GM19467 (cell line): Measurements from ENCODE around the gene AFDN.

Experiments used
- ATAC-seq: cut with Tn5 transposase; IDR thresholded peaks from one replicate; pipeline ENCODE4 v1.9.1; 2021; ENCODE audit warnings: mild to moderate bottlenecking, moderate library complexity; ENCODE audit not compliant: unreplicated experiment

AFDN gene

GRCh38 chr6:167860550-167861226, 34.0 kb downstream of the AFDN start:
- no peak for ATAC-seq

DNA sequence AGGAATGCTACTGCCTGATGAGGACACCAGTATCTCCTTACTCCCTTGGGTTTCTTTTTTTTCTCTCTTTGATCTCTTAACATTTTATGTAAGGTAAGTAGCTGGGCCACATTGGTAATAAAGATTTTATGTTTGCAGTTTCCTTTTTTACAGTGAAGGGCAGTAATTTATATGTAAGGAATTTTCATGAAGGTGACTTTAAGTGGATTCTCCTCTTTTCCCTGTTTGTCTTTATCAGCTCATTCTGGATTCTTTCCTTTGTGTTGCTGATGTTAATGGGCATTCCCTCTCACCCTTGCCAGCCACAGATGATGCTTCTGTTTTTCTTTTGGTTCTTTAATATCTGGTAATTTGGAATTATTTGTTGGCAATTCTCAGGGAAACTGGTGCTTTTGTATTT, 34.7 kb downstream of the AFDN start:
- ATAC-seq, result no peak

- ATAC-seq, result no peak
These were observed 37.2 kb downstream of the AFDN start for GRCh38 chr6:167863897-167864296.

- ATAC-seq, result no peak
These were observed 39.9 kb downstream of the AFDN start for GRCh38 chr6:167866642-167867041.

DNA sequence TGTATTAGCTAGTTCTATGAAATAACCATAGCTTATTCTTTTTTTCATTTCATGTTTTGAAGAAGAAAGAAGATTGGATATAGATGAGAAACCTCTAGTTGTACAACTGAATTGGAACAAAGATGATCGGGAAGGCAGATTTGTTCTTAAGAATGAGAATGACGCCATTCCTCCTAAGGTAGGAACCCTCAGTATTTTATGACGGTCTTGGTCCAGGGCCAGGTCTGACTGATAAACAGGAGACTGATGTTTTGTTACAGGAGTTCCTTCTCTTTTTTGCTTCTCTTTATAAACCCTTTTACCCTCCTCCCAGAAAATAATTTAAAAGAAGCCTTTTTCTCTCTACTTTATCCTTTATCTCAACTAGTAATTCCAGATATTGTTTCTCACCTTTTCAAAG, 43.6 kb downstream of the AFDN start:
- no peak for ATAC-seq

DNA sequence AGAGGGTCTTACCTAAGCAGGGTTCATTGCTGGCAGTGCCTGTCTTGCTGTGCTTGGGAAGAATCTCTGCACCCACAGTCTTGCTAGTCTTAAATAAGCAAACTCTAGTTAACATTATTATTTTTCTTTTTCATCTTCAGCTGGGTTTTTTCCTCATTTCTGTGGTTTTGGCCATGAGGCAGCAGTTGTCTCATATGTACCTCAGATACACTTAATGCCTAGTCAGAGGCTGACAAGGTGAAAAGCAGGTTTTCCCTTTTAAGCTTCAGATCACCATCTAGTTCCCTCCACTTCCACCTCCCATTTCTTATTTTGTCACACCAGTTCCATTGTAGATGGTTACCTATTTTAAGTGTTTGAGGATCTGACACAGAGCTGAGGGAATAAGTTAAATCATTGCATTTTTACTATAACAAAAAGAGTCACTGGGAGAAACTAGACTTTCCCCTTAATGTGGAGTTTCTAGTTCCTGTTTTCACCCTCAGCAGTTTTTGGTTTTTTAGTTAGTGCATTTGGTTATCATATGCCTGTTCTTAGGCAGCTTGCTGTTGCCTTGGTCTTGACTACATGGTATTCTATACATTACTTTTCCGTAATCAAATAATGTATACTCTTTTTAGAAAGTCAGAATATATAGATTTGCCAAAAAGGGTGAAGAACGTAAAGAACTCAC, 46.0 kb downstream of the AFDN start:
- ATAC-seq, result no peak

DNA sequence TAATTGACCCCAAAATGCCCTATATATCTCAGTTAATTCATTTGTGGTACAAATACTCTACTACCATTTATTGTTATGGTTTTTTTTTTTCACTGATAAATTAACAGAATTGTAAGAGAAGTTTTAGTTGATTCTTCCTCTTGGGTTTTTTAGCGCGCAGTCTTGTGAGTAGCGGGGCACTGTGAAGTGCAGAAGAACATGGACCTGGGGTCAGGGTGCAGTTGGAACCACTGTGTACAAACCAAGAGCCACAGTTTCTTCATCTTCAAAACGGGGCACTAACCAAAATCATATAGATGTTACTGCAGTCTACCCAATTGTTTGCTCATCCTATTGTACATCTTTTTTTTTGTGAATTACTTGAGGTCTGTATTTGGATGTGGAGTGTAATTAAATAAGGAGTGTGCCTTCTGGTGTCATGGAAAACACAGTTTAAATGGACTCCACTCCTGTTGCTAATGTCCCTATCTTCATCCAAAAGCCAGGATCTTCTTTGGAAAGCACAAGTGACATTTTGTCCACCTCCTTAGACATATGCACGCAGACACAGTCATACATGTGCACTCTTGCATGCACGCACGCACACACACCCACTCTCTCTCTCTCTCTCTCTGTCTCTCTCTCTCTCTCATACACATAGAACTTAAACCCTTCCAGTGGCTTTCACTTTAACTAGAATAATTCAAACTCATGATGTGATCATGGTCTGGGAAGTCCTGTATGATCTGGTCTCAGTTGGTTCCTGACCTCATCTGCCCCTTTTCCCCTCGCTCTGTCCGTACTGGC, 51.5 kb downstream of the AFDN start:
- no peak for ATAC-seq

GRCh38 chr6:167879612-167880011, 52.9 kb downstream of the AFDN start:
- no peak for ATAC-seq

- no peak for ATAC-seq
These were observed 54.6 kb downstream of the AFDN start for GRCh38 chr6:167881327-167881726.

DNA sequence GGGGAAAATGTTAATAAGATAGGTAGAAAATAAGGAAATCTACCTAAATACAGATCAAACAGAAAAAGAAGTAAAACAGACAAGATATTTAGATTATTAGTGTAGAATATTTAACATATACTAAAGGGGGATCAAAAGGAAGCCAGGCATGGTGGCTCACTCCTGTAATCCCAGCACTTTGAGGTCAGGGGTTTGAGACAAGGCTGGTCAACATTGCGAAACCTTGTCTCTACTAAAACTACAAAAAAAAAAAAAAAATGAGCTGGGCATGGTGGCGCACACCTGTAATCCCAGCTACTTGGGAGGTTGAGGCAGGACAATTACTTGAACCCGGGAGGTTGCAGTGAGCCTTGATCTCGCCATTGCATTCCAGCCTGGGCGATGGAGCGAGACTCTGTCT, 55.5 kb downstream of the AFDN start:
- ATAC-seq, result no peak

GRCh38 chr6:167888098-167888497, 61.4 kb downstream of the AFDN start:
- ATAC-seq, result no peak

GRCh38 chr6:167892835-167893815, 66.4 kb downstream of the AFDN start:
- ATAC-seq, result no peak

DNA sequence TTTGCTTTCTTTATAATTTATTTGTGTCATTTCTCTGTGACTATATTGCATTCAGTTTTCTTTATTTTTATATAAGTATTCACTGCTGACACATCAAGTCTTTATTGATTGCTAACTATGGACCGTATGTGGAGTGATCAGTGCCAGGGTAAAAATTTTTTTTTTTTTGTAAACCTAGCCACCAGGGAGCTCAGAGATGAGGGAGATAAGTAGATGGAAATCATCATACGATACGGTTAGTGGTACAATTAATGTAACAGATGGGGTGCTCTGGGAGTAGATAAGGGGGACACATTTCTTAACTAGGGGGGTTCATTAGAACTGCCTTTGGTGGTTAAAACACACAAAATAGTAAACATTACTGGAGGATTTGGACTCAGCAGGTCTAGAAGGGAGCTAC, 68.3 kb downstream of the AFDN start:
- no peak for ATAC-seq

GRCh38 chr6:167896648-167897047, 69.9 kb downstream of the AFDN start:
- ATAC-seq, result no peak

DNA sequence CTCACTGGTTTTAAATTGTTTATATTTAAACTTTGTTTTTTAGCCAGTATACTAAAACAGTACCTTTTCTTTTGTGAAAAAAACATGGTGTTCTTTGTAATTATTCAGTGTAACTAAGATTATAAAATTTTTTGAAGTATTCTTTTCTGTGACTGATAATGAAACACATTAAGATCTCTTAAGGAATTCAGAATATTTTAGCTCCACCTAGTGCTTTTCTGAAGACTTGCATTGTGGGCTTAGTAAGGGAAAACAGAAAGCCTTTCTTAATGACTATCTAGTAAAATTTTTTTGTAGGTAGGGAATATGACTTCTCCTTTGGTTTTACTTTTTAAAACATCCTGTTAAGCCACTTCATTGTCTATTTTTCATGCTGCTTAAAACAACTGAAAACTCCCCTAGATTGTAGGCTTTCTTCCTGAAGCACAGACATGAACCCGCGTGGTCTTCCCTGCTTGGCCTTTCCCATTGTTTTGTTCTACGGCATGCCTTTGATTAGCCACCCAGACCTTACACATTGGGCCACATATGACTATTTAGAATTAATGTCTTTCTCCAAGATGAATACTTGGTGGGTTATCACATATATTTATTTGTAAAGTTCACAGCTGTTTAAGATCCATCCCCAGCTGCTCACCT, 72.1 kb downstream of the AFDN start:
- no peak for ATAC-seq

DNA sequence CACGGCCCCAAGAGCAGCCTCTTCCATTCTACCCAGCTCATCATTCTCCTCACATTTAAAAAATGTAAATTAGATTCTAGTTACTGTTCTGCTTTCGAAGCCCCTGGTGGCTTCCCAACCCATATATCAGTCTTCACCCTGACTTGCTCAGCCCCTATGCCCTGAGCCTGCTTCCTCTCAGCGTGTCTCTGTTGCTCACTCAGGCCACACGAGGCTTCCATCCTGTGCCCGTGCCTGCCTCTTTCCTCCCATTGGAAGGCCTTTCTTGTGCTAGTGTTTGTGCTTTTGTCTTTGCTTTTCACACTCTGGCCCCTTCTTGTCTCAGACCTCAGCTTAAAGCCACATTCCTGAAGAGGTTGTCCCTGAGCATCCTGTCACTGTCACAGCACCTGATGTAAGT, 78.1 kb downstream of the AFDN start:
- no peak for ATAC-seq

DNA sequence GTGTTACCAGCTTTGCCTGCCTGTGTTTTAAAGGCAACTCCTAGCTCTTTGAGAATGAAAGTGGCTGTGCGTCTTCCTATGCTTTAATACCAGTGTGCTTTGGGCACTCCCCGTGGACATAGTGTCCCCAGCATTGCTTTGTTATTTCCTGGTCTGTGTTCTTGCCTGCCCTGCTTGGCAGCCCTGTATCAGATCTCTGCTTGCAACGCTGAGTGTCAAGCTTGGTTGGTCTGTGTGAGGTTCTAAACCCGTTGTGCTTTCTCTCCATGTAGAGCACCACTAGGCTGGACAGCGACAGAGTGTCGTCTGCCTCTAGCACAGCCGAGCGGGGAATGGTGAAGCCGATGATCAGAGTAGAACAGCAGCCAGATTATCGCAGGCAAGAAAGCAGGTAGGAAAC, 80.2 kb downstream of the AFDN start:
- no peak for ATAC-seq

DNA sequence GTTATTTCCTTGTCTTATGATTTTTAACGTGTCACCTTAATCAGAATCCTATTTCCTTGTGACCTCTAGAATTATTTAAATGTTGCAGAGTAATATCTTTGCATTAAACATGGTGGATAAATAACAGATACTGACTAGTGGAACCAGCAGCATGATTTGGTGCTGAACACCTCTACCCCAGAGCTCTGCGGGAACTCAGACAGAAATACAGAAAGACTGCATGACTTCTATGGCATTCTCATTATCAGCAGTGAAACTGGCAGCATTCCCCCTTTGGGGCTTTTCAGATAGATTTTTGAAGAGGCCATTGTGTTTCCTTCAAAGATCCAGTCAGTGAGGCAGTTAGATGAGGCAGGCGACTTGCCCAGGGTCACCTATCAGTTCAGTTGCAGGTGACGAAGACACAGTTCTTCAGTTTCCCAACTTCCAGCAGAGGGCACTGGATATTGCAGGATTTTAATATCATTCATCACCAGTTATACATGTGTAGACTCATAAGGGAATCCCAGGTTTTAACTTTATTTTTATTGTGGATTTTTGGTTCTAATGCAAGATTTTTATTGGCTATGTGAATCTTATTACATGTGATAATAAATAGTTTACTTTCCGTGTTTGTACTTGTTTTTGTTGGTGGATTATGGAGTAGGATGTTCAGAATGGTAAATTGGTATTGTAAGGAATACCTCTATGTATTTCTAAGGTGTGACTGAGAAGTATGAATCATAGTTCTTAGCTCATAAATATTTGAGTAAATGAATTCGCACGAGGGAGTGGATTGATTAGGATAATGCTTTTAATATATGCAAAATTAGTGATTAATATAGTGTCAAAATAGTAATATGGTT, 81.3 kb downstream of the AFDN start:
- ATAC-seq, result no peak

- ATAC-seq, result no peak
These were observed 83.3 kb downstream of the AFDN start for GRCh38 chr6:167910007-167910406.
